Type B pancreatic cell (in vitro differentiated cells): ENCODE data around the gene MBNL3. TPM values are rescaled to one million over a fixed set of nuclear protein-coding genes. Genes with fewer than 3 reads are reported as not detected.

Experiments
- DNase-seq: peaks from one replicate; pipeline ENCODE4 v3.0.0; 2021; ENCODE audit warnings: mixed read lengths; ENCODE audit not compliant: unreplicated experiment; ENCODE audit errors: extremely low spot score
- H3K27ac Mint-ChIP-seq: 2 replicates; pipeline ENCODE4 v1.8.0; 2021; ENCODE audit warnings: mild to moderate bottlenecking, mixed read lengths
- H3K27me3 Mint-ChIP-seq: 2 replicates; pipeline ENCODE4 v1.8.0; 2021; ENCODE audit warnings: mixed read lengths
- H3K36me3 Mint-ChIP-seq: 2 replicates; pipeline ENCODE4 v1.8.0; 2021; ENCODE audit warnings: mixed read lengths
- H3K4me1 Mint-ChIP-seq: one replicate; pipeline ENCODE4 v1.8.0; 2021; ENCODE audit warnings: mixed read lengths; ENCODE audit not compliant: unreplicated experiment
- H3K4me3 Mint-ChIP-seq: 2 replicates; pipeline ENCODE4 v1.8.0; 2021; ENCODE audit warnings: mild to moderate bottlenecking, mixed read lengths
- H3K9me3 Mint-ChIP-seq: 2 replicates; pipeline ENCODE4 v1.8.0; 2021; ENCODE audit warnings: mixed read lengths
- CTCF ChIP-seq: fragments of 200-600 bp; sonication (generic); conservative IDR thresholded peaks from 2 replicates; pipeline ENCODE4 v1.5.0; 2021; ENCODE audit warnings: antibody characterized with exemption, mild to moderate bottlenecking
- total RNA-seq: library from RNA; stranded (reverse); gene quantifications from 2 replicates; pipeline ENCODE4 v1.2.1, GENCODE V29; 2021; ENCODE audit warnings: low replicate concordance

The MBNL3 gene
- total RNA-seq, 1 donor from 2014 or later, result 27.5 TPM

DNA sequence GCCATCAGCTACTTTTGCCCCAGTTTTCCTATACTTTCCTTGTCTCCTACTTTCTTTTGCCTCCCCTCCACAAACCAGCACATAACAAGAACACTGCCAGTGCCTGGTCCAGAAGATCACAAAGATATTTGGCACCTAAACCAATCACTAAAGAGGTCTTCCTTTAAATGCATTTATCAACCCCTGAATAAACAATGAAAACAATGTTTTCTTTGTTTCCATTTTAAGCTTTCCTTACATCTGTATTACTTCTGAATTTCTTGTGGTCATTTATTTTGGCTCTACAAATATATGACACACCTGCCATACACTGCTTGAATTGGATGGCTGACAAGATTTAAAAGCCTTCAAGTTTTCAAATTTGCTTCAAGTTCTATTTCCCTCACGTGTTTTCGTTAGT lies 43.9 kb downstream of the MBNL3 start:
- Mint-ChIP-seq H3K27me3 (no peaks in the 10 kb centered on the region), H3K9me3 (peaks cover 16% of the 10 kb centered on the region), H3K27ac (no peak overlapping the region), H3K36me3 (peaks cover 17% of the 10 kb centered on the region), H3K4me3 (no peak overlapping the region), H3K4me1 (no peaks in the 10 kb centered on the region)
- TF ChIP-seq CTCF, result no peak
- DNase-seq, result no peak

GRCh38 chrX:132443196-132444135 lies 45.4 kb downstream of the MBNL3 start:
- DNase-seq, result no peak
- peaks cover 11% of the 10 kb centered on the region for H3K36me3 Mint-ChIP-seq
- H3K9me3 Mint-ChIP-seq, result peaks cover 10% of the 10 kb centered on the region
- no peak overlapping the region for H3K27ac Mint-ChIP-seq
- no peaks in the 10 kb centered on the region for H3K4me1 Mint-ChIP-seq
- no peak for TF ChIP-seq CTCF
- H3K4me3 Mint-ChIP-seq, result no peak overlapping the region
- no peaks in the 10 kb centered on the region for H3K27me3 Mint-ChIP-seq

GRCh38 chrX:132442691-132443090 lies 46.1 kb downstream of the MBNL3 start:
- no peak overlapping the region for H3K4me3 Mint-ChIP-seq
- peaks cover 10% of the 10 kb centered on the region for H3K9me3 Mint-ChIP-seq
- TF ChIP-seq CTCF, result no peak
- DNase-seq, result no peak
- no peaks in the 10 kb centered on the region for H3K4me1 Mint-ChIP-seq
- no peaks in the 10 kb centered on the region for H3K27me3 Mint-ChIP-seq
- H3K36me3 Mint-ChIP-seq, result peaks cover 7% of the 10 kb centered on the region
- no peak overlapping the region for H3K27ac Mint-ChIP-seq

DNA sequence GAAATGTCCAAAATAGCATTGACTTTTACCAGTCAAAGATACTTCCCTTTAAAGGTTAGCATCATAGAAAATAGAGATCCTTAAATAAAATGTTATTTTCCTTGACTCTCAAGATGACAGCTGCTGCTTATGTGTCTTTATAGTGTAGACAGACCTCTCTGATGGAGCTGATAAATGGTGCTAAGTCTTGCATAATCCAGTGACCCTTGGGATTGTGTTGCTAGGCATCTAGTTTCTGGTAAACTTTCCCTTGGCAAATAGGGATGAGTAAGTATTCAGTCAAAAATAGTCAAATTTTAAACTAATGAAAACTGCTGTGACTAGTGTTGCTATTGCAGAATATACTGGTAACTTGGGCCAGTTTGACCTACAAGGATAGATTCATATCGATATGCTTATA lies 53.6 kb downstream of the MBNL3 start:
- Mint-ChIP-seq H3K27me3 (no peaks in the 10 kb centered on the region), H3K27ac (no peak overlapping the region), H3K9me3 (no peaks in the 10 kb centered on the region), H3K36me3 (peaks cover 13% of the 10 kb centered on the region), H3K4me1 (peaks cover 5% of the 10 kb centered on the region), H3K4me3 (no peak overlapping the region)
- TF ChIP-seq CTCF, result no peak
- no peak for DNase-seq

GRCh38 chrX:132433551-132433950 lies 55.3 kb downstream of the MBNL3 start:
- peaks cover 11% of the 10 kb centered on the region for H3K4me1 Mint-ChIP-seq
- no peak overlapping the region for H3K27ac Mint-ChIP-seq
- H3K4me3 Mint-ChIP-seq, result no peak overlapping the region
- H3K9me3 Mint-ChIP-seq, result no peaks in the 10 kb centered on the region
- H3K27me3 Mint-ChIP-seq, result no peaks in the 10 kb centered on the region
- DNase-seq, result no peak
- H3K36me3 Mint-ChIP-seq, result peaks cover 14% of the 10 kb centered on the region
- TF ChIP-seq CTCF, result no peak
